Sciatic nerve (tissue), 2 donors: ENCODE data around the gene ZNF496. TPM values are rescaled to one million over a fixed set of nuclear protein-coding genes. Genes with fewer than 3 reads are reported as not detected.
"Not testable (repeated sequence)": the region's sequence is repeated elsewhere in the genome, so short reads cannot be mapped to it uniquely, and the experiment has no call there.

Source experiments
- ATAC-seq: fragments of 200-7000 bp; cut with Tn5 transposase; one replicate; pipeline ENCODE4 v1.9.1; 2020; ENCODE audit warnings: mild to moderate bottlenecking, moderate library complexity
- DNase-seq: peaks from one replicate; pipeline ENCODE4 v3.0.0-alpha.2; 2020; ENCODE audit warnings: low spot score
- intact Hi-C: fragments of 100-400 bp; cut with DNase I; formaldehyde crosslinking; loops from one replicate; pipeline ENCODE4 v1.14.2; 2022
- total RNA-seq: library from RNA; stranded (reverse); fragmentation: NEBNext Ultra II Directional; extraction: Animal tissue kit (Norgen Biotek cat#: 25700); gene quantifications from one replicate; pipeline ENCODE4 v1.2.1, GENCODE V29; 2021
- donor health status: DM: no; HTN: no; CAD: no.
- donor health status: DM: no; HTN: no; CAD: no.

ZNF496 gene
- 30.0 TPM for total RNA-seq

DNA sequence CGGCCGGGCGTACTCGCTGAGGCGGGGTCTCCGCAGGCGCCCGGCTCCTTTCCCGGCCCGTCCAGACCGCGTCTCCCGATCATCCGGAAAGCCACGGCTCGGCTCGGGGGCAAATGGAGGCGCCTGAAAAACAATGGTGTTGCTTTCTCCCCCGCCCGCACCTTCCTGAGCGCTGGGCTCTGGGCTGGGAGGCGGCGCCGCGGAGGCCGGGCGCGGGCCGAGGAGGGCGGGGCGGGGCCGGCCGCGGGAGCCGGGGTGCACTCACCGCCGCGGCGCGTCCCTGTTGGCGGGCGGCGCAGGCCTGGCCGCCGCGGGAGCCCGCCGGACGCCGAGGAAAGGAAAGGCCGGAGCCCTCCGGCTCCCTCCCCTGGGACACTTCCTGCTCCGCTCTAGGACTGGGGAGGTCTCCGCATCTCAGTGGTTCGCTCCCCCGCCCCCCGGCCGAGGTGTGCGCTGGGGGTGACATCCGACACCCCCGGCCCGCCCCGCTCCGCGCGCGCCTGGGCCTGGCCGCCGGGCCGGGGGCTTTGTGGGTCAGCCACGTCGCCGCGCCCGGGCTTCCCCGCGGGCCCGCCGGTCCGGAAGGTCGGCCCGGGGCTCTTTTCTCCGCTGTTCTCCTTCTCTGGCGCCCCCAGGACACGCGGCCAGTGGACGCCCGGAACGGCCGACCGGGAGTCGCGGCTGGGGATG is at the start of gene ZNF496:
ZNF496 (minus strand) TSS at position 343 of the 690 bp plus-strand sequence. CDS start 2,289 bp downstream, outside the sequence.
- peak; percentile 86 for ATAC-seq
- intact Hi-C loops = no loop called here

DNA sequence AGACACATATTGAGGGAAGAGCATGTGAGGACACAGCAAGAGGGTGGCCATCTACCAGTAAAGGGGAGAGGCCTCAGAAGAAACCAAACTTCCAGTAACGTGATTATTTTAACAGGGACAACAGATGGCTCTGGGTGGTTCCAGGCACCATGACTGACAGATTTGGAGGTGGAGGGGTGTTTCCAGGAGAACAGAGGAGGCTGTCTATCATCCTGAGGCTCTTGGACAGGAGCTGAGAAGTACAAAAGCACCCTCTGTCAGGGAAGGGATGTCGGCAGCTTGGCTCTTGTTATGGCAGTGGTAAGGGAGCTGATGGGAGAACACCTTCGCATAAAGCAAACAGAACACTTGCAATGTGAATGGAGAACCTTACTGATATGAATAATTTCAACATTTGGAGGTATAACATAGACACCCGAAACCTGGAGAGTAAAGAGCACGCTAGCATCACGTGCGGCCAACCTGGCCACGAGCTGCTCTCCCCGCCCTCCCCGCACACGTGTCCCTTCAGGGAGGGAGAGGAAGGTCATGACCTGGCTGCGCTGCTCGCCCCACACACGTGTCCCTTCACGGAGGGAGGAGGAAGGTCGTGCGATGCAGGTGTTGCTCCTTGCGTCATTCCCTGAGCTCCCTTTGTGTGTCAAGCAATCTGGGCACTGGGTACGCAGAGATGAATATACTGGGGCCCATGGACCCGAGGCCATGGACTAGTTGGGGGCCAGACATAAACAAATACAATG is 46.8 kb upstream of the ZNF496 start:
- DNase-seq (no peak), ATAC-seq (no peak)
- intact Hi-C loops = no loop called here

More for the DNA sequence above, at the start of gene ZNF496:
- DNase-seq = peak; percentile 86

DNA sequence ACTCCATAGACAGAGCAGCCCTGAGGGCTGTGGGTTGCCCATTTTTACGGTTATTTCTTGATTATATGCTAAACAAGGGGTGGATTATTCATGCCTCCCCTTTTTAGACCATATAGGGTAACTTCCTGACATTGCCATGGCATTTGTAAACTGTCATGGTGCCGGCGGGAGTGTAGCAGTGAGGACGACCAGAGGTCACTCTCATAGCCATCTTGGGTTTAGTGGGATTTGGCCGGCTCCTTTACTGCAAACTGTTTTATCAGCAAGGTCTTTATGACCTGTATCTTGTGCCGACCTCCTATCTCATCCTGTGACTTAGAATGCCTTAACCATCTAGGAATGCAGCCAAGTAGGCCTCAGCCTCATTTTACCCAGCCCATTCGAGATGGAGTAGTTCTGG is 46.0 kb upstream of the ZNF496 start:
- ATAC-seq, DNase-seq, intact Hi-C loops: not testable (repeated sequence)

DNA sequence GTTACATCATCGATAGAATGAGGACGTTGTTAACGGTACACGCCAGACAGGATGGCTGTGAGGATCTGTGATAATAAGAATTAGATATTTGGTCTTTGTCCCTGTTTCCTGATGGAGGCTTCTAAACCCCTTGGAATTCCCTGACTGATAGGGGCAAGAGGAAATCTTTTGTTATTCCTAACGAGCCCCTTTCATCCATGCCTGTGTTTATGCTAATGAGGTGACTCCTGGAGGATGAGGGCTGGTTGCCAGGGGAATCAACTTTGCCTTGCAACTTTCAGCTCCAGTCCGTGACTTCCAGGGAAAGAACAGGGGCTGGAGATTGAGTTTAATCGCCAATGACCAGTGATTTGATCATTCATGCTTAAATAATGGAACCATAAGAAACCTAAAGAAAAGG is 45.0 kb upstream of the ZNF496 start:
- DNase-seq (no peak), ATAC-seq (no peak)
- intact Hi-C loops = no loop called here

DNA sequence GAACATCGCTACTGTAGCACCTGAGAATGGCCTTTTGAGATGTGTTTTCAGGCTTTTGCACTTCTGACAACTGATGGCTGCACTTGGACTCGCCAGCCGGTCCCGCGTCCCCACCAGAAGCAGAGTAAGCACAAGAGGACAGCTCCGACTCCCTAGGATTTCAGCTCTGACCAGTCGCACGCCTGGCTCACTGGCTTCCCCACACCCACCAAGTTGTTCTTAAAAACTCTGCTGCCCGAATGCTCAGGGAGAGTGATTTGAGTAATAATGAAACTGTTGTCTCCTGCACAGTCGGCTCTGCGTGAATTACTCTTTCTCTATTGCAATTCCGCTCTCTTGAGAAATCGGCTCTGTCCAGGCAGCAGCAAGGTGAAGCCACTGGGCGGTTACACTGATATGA is 44.1 kb upstream of the ZNF496 start:
- ATAC-seq = no peak
- intact Hi-C loops = no loop called here
- DNase-seq = no peak

DNA sequence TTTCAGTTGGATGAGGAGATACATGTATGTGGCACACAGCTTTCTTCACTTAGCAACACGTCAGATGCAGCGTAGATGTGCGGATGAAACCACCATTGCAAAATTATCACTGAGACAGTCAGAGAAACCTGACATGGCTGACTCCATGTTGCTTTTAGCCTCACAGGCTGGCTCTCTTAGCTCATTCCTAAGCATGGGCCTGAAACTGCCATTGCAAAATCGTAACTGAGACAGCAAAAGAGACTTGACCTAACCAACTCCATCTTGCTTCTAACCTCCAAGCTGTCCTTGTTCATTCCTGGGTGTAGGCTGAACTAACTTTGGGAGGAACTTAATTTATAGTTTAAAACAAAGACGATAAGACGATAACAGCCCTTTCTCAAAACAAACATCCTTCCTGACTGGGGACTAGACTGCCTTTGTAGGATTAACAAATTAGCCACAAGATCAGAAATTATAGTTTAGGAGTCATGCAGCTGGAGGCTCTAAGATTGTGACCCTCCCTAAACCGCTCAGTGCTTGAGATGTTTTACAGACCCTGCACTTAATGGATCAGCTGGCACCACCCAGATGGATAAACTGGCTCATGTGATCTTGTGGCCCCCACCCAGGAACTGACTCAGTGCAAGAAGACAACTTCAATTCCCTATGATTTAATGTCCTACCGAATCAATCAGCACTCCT is 43.1 kb upstream of the ZNF496 start:
- intact Hi-C loops, ATAC-seq, DNase-seq: not testable (repeated sequence)

DNA sequence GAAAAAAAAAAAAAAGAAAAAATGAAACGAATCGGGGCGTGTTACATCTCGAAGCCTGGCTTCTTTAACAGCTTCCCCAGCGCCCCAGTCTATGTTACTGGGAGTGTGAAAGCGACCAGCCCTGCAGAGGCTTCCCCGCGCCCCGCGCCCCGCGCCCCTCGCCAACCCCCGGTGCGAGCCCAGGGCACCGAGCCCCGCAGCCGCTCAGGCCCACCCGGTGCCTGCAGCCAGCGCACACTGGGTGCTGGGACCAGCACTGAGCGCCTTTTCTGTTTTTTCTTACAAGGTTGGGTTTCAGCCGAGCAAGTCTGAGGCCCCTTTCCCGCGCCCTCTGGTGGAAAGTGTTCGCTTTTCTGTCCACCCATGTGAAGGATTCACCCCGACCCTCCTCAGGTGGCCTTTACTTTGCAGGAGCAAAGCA is 42.1 kb upstream of the ZNF496 start:
- ATAC-seq = peak; percentile 75
- intact Hi-C loops = no loop called here
- peak; percentile 84 for DNase-seq

DNA sequence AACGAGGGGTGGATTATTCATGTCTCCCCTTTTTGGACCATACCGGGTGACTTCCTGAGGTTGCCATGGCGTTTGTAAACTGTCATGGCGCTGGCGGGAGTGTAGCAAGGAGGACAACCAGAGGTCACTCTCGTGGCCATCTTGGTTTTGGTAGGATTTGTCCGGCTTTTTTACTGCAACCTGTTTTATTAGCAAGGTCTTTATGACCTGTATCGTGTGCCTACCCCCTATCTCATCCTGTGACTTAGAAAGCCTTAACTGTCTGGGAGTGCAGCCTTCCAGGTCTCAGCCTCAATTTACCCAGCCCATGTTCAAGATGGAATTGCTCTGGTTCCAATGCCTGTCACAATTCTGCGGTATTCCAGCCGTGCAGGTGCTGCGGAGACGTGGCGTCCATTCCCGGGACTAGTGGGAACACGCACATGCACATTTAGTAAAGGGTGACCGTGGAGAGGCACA is 40.2 kb upstream of the ZNF496 start:
- intact Hi-C loops = no loop called here

DNA sequence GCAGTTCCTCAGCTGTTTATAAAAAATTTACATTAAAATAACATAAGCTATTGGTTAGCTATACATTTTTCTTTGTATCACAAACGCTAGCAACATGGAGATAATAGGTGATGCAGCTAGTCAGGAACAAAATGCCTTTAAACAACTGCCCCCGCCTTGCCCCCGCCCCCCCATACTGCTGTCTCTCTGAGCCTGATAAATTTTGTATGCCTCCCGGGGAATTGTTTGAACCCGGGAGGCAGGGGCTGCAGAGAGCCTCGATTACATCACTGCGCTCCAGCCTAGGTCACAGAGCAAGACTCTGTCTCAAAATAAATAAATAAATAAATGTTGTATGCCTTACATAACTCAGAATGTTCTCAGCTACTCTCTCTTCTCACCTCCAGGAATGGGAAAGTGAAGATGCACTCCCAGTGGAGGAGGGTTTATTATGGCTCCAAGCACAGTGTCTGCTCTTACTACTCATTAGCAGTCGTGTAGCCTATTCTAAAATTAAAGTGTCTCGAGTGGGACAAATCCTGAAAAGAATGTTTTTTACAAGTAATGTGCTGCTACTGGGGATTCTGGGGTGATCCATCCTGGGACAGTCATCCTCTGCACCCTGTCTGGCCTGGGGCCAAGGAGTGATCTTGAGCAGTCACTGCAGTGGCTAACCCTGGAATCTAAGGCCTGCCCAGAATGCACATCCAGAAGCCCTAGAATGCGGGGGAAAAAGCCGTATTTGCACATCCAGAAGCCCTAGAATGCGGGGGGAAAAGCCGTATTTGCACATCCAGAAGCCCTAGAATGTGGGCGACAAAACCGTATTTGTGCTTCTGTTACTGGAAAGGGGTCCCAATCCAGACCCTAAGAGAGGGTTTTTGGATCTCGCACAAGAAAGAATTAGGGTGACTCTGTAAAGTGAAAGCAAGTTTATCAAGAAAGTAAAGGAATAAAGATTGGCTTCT is 39.4 kb upstream of the ZNF496 start:
- intact Hi-C loops = no loop called here
- DNase-seq = no peak
- ATAC-seq = no peak

More for the DNA sequence above, 40.2 kb upstream of the ZNF496 start:
- no peak for ATAC-seq
- no peak for DNase-seq

DNA sequence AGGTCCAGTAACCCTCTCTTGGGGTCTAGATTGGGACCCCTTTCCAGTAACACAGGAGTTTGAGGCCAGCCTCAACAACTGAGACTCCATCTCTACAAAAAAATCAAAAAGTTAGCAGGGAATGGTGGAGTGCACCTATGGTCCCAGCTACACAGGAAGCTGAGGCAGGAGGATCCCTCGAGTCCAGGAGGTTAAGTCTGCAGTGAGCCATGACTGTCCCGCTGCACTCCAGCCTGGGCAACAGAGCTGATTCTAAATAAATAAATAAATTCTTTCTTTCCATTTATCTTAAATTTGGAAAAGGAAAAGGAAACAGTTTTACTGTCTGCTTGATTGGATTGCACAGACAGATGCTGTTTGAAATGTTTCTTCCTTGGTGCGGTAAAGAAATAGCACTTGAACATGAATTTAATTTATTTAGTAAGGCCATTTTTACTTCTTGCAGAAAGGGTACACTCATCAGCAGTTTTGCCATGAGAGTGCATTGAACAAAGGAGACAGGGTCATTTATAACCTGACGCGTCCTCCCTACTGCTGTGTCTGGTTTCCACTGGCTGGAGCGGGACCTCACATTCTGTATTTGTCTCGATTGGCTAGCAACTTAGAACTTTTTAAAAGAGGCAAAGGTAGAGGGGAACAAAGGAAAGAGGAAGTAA is 37.0 kb upstream of the ZNF496 start:
- no peak for DNase-seq

DNA sequence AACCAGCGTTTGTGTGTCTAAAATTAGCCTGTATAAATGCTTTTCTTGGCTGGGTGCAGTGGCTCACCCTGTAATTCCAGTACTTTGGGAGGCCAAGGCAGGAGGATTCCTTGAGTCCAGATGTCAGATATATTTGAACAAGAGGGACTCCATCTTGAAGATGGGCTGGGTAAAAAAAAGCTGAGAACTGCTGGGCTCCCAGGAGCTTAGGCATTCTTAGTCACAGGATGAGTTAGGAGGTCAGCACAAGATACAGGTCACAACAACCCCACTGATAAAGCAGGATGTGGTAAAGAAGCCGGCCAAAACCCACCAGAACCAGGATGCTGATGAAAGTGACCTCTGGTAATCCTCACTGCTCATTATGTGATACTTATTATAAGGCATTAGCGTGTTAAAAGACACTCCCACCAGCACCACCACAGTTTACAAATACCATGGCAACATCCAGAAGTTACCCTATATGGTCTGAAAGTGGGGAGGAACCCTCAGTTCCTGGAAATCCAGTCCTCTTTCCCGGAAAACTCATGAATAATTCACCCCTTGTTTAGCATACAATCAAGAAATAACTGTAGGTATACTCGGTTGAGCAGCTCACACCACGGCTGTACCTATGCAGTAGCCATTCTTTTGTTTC is 36.2 kb upstream of the ZNF496 start:
- intact Hi-C loops = no loop called here
- no peak for ATAC-seq
- no peak for DNase-seq

More for the DNA sequence above, 37.0 kb upstream of the ZNF496 start:
- ATAC-seq = no peak
- intact Hi-C loops = no loop called here

DNA sequence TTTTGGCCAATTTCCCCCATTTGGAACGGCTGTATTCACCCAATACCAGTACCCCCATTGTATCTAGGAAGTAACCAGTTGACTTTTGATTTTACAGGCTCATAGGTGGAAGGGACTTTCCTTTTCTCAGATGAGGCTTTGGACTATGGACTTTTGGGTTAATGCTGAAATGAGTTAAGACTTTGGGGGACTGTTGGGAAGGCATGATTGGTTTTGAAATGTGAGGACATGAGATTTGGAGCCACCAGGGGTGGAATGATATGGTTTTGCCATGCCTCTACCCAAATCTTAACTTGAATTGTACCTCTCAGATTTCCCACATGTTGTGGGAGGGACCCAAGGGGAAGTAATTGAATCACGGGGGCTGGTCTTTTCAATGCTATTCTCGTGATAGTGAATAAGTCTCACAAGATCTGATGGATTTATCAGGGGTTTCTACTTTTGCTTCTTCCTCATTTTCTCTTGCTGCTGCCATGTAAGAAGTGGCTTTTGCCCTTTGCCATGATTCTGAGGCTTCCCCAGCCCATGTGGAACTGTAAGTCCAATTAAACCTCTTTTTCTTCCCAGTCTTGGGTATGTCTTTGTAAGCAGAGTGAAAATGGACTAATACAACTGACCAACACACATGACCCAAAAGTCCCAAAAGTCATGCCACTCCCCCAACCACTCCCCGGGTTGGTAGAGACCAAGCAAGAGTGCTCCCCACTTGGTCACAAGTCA is 35.4 kb upstream of the ZNF496 start:
- ATAC-seq = no peak
- intact Hi-C loops = no loop called here
- no peak for DNase-seq

DNA sequence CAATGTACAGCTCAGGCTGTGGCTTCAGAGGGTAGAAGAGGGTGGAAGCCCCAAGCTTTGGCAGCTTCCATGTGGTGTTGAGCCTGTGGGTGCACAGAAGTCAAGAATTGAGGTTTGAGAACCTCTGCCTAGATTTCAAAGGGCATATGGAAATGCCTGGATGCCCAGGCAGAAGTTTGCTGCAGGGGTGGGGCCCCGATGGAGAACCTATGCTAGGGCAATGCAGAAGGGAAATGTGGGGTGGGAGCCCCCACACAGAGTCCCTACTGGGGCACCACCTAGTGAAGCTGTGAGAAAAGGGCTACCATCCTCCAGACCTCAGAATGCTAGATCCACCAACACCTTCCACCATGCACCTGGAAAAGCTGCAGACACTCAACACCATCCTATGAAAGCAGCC is 34.7 kb upstream of the ZNF496 start:
- ATAC-seq, DNase-seq, intact Hi-C loops: not testable (repeated sequence)

DNA sequence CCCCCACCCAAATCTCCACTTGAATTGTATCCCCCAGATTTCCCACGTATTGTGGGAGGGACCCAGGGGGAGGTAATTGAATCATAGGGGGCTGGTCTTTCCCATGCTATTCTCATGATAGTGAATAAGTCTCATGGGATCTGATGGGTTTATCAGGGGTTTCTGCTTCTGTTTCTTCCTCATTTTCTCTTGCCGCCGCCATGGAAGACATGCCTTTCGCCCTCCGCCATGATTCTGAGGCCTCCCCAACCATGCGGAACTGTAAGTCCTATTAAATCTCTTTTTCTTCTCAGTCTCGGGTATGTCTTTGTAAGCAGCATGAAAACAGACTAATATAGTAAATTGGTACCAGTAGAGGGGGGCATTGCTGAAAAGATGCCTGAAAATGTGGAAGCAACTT is 33.4 kb upstream of the ZNF496 start:
- intact Hi-C loops = no loop called here
- no peak for ATAC-seq
- DNase-seq = no peak

DNA sequence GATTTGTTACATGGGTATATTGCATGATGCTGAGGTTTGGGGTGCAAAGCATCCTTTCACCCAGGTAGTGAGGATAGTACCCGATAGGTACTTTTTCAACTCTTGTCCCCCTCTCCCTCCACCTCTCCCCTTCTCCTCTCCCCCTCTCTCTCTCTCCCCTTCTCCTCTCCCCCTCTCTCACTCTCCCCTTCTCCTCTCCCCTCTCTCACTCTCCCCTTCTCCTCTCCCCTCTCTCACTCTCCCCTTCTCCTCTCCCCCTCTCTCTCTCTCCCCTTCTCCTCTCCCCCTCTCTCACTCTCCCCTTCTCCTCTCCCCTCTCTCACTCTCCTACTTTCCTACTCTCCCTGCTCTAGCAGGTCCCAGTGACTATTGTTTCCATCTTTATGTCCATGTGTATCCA is 31.3 kb upstream of the ZNF496 start:
- intact Hi-C loops, DNase-seq, ATAC-seq: not testable (repeated sequence)

DNA sequence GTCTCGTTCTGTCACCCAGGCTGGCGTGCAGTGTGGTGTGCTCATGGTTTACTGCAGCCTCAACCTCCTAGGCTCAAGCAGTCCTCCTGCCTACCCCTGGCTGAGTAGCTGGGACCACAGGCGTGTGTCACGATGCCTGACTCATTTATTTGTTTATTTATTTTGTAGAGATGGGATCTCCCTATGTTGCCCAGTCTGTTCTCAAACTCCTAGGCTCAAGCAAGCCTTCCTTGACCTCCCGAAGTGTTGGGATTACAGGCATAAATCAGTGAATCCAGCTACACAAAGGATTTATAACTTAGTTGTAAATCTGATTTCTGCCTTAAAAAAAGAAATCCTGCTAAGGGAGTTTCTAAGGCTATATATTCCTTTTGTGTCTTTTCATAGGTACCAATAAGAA is 30.5 kb upstream of the ZNF496 start:
- intact Hi-C loops = no loop called here
- no peak for ATAC-seq
- no peak for DNase-seq
